GM19372 (cell line): Measurements from ENCODE around the gene LHFPL3.

Source experiments
- ATAC-seq: cut with Tn5 transposase; IDR thresholded peaks from one replicate; pipeline ENCODE4 v1.9.1; 2021; ENCODE audit warnings: mild to moderate bottlenecking, low read depth, moderate library complexity; ENCODE audit not compliant: unreplicated experiment

The LHFPL3 gene

DNA sequence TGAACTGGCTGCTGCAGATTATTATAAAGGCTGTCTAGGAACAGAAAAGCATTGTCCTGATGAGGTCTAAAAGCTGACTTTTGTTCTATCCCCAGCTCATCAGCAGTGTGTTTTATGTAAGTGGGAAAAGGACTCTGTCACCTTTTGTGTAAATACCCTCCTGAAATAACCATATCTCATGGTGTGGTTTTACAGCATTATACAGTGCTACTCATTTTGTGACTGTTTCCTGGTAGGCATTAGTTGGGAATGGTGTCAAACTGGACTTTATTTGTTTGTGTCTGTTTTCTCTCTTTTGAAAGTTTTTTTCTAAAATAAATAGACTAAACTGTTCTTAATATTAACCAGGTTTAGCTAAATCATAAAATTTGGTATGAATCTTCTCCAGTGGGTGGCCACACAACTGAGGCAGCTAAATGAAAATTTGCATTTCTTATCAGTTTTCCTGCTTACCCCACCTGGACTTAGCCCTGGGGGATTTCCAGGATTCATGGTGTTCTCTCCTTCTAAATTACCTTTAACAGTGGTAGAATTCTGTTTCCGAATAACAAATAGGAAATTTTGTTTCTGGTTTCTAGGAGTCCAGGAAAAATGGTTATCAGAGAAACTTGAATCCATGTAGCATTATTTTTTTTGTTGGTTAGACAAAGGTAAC lies 140.9 kb downstream of the LHFPL3 start:
- ATAC-seq = no peak

DNA sequence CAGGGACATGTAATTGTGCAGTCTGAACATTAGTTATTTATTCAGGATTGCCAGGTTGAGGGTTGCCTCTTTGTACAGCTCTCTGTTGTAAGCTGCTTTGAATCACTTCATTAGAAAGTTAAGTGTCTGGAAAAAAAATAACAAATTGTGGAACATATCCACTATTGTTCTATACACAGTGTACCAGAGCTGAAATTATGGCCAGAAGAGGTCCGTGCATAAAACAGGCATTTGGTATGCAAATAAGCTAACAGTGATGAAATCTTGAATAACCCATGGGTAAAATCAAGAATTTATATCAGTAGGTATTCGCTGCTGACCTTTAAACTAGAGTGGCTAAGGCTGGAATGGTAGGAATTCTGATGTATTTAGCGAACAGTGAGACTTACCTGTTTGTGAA lies 152.1 kb downstream of the LHFPL3 start:
- no peak for ATAC-seq

DNA sequence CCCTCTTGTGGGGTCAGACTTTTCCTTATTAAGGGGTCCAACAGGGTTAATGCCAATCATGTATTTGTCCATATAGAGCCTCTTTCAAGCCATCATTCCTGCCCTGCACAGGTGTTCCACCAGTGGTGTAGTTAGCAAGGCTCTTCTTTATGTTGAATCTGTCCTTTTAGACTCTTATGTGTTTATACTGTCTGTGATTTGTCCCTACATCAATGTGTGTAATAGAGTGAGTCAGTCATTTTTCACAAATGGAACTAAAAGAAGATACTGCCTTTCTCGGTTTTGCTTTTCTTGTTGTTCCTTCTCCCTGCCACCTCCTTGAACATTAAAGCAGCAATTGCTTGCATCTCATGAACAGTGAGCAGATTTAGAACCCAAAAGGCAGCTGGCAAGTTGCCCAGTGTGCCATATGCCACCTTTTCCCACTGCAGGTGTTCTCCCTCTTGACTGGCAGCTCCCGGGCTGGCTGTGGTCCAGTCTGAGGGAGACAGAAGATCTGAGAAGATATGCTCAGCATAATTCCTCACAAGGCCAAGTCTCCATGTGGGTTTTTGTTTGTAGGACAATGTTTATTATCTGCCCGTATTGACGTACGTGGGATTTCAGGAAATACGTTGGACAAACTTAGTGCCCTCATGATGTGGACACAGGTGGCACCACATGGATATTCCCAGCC lies 154.1 kb downstream of the LHFPL3 start:
- ATAC-seq = no peak

DNA sequence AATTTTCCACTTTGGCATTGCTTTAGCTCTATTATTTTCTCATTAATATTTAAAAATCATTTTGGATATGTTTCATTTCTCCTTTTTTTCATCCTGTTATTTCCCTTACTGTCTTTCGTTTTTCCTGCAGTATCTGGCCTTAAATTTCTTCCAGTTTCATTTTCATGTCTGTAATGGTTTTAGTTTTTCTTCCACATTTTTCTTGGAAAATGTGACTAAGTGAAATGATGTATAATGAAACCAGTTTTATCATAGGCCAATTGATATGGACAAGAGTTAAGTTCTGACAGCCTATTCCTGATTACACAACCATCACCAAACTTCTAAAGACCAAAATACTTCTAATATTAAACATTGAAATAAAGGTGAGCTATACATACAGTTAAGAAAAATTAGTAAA lies 158.5 kb downstream of the LHFPL3 start:
- no peak for ATAC-seq

DNA sequence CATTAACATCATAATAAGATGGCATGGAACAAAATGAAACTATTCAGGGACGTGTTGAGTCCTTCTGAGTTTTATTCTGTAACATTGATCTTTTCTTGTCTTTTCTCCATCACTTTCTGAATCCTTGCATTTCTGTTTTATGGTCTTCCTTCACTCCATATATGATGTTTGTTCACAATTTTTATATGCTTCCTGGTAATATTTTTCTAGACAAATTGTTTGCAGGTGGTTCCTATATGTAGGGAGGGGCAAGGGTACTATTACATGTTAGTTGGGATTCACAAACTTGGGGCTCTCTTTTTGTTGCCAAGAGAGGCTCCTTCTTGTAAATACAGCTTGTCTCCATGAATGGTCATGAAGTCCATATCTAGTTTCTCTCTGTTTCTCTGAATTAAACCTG lies 159.2 kb downstream of the LHFPL3 start:
- ATAC-seq = no peak

DNA sequence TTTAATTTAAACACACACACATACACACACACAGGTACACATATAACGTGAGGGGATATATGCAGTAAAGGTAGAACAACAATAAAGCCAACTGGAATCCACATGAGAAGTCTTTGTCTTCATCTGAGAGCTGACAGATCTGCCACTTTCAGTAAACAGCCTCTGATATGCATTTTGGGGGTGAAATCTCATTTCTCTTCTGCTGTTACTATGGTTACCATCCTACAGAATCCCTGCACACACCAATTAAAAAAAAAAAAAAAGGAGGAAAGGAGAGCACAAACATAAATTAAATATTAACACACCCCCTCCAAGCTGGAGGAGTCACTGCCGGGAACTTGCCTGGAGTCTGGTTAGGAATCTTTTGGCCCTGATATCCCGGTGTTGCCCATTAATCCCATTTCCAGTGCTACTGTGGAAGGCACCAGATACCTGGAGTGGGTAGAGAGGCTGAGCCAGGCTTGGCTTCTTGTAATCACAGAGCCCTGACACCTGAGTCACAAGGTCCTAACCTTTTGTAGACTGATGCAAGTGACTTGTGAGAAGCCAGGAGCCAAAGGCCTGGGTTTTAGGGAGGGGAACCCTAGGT lies 169.1 kb downstream of the LHFPL3 start:
- no peak for ATAC-seq

DNA sequence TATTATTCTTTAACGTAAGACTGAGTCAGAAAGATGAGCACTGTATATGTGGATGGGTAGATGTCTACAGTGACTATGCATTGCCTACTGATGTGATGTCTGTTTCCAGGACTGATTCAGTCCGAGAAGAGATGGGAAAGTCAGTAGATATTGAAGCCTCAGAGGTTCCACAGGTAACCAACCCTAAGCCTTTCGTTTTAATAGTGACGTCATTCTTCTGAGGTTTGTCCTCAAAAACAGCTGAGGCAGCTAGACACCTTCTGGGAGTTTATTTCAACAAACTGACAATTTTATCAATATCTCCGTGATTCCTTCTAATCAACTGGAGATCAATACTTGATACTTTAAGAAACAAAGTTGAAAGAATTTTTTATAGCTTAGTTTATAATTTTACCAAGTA lies 171.6 kb downstream of the LHFPL3 start:
- ATAC-seq = no peak

DNA sequence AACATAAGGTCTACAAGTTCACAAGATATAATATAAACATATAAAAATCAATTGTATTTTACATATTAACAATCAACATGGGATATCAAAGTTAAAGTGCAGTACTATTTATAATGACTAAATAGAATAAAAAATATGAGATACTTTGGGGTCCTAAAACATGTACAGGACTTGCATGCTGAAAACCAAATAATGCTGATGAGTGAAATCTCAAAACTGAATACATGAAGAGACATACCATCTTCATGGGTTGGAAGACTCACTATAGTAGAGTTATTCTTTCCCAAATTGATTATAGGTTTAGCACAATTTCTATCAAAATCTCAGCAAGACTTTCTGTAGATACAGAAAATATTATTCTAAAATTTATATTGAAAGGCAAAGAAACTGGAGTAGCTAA lies 181.5 kb downstream of the LHFPL3 start:
- no peak for ATAC-seq

DNA sequence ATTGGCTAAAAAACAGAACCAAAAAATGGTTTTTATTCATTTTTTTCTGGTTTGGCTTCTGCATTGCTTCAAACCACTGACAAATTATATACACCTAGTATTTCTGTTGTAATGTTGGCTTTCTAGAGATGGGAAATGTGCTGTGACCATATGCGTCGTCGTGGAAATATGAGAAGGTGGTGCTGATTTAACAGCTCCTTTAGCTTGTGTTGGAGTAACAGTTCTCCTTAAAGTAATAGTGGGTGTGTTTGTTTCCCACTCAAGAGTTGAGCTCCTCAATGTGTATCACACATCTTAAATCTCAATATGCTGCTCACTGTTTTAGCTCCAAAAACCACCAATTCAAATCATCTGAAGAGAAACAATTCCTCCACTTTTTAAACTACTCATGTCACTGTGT lies 196.4 kb downstream of the LHFPL3 start:
- no peak for ATAC-seq

DNA sequence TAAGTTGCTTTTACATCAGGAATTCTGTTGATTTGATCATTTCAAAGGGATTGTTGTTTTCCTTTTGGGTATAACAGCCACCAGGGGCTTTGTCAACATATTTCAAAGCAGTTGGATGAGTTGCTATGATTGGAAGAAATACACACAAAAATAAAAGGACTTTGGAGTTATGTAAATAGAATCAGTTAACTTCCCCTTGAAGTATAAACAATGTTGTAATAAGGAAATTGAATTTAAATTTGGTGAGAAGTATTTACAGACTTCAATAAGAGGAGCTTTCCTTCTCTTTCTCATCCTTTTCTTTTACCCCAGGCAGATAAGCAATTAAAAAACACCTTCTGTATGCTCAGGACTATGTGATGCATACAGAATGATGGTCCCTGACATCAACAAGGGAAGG lies 199.7 kb downstream of the LHFPL3 start:
- no peak for ATAC-seq

DNA sequence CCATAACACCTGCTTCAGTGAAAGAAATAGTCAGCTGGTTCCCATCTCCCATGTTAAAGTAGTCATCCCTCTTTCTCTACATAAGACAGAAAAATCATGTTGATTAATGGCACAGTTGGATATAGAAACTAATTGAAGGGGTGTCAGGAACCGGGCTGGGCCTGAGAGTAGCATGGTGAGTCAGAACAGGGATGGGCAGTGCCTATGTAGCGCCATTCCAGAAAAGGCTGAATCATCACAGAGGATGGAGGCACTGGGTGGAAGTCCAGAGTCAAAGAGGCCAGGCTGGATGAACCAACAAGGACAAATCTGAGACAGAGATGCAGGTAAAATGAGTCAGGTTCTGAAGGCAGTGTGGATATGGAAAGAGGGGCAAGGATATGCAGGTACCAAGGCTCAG lies 201.2 kb downstream of the LHFPL3 start:
- ATAC-seq = no peak

DNA sequence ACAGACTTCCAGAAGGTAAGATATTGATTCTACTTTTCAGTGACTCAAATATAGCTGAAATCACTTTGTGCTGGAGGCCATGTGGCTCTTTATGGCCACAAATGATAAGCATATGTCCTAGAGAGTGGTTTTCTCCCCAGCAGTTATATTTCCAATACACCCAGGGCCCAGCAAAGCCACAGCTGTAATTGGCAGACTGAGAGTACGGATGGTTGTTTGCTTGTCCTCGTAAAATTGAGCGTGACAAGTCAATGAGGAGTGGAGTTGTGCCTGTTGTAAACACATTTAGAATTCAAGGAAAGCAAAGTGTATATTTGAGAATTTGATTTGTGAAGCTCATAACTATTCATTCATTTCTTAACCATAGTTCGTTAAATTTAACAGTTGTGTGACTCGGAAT lies 201.8 kb downstream of the LHFPL3 start:
- no peak for ATAC-seq

DNA sequence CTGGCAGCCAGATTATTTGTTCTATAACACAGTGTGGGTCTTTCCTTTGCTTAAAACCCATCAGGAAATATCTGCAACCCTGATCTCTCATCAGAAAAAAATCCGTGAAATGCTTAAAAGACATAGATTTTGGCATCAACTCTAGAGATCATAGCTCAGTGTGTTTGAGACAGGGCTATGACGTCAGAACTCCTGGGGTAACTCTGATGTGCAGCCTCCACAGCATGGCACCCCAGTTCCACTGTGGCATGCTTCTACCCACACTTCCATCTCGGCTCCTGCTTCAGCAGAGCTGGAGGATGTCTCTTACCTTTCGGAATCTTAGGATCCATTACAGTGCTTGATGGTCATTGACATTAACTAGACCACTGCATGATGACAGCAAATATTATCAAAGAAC lies 205.7 kb downstream of the LHFPL3 start:
- no peak for ATAC-seq

DNA sequence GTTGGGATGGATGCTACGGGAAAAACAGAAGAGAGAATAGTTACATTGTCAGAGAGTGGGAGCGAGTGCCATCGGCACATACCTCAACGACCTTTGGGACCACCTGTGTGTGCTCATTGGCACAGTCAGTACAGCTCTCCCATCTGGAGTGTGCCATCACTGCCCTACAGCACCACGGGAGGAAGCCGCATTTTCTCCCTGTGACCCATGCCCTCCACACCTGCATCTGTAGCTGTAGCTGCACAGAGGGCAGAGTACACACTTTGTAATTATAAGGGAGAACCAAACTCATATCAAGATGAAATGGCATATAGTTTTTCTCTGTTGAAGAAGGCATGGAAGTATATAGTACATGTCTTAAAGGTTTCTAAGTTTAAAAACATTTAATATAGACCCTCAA lies 207.4 kb downstream of the LHFPL3 start:
- no peak for ATAC-seq

DNA sequence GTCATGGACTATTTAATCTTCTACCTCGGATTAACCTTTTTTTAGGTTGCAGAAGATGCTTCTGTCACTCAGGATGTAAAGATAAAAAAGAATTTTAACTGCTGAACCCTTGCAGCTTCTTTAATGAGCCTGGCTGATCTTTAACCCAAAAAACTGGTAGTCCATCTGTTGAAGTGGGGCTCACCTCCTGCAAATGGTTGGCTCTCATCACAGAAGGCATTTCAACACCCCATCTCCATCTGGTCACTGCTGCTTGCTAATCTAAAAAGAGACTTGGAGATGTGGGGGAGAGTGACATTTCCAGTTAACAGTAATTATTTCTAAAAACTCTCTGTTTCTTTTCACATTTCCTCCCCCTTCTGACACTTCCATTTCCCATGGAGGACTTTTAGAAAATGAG lies 208.6 kb downstream of the LHFPL3 start:
- no peak for ATAC-seq

DNA sequence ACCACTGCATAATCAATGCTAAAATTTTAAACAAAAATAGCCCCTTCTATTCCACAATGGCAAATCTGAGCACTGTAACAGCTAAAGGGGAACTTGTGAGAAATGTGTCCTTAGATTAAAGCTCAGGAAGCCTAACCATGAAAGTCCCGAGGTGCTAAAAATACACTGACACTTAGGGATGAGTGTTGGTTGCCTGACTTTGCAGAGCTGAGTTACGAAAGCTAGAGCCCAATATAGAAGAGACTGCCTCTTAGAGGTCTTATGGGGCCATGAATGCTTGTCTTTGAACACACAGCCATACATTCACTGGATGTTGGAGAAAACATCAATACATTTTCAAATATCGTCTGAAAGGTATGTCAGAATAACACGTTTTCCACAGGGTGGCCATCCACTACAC lies 209.7 kb downstream of the LHFPL3 start:
- no peak for ATAC-seq

DNA sequence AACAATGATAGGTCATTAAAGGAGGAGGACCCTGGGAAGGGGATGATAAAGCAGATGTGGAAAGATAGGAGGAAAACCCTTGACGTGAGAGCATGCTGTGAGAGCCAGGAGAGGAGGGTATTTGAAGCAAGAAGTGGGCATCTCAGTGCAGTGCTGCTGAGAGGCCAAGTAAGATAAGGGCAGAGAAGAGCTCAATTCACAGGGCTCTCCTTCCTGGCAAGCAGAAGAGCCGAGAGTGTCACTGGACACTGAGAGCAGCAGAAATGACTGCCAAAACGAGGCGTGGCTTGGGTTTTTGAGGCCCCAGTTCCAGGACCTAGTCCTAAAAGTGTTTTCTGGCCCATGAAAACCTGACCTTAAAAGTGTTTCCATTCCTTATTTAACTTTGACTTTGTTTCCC lies 213.5 kb downstream of the LHFPL3 start:
- ATAC-seq = no peak

DNA sequence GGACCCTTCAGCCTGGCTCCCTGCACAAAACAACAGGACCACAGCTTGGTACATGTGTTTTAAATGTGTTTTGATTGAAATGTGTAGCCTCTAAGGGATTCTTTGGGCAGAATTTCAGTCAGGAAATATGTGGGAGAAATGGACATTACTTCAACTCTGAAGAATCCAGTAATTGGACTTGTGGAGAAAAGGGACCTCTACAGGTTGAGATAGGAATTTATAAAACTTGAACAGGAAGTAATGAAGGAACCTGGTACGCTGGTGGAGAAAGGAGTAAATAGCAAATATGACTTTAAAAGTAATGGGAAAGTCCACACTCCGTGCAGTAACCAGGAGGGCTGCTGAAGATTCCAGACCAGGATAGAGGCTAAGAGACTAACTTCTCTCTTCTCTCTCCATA lies 220.5 kb downstream of the LHFPL3 start:
- ATAC-seq = no peak

DNA sequence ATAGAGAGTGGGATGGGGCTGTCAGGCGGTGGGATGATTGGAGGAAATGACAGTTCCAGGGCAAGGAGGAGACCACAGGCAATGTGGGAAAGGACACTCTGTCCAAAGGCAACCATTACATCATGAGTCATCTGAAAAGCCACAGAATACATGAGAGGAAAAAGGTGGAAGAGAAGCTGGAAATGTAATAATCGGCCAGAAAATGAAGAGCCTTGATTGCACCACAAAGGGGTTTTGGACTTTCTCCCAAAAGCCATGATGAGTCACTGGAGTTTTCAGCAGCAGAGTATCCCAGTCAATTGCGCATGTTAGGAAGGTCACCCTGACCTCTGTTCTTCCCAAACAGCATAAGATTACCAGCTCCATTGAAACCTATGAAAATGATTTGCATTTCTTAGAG lies 222.0 kb downstream of the LHFPL3 start:
- ATAC-seq = no peak

DNA sequence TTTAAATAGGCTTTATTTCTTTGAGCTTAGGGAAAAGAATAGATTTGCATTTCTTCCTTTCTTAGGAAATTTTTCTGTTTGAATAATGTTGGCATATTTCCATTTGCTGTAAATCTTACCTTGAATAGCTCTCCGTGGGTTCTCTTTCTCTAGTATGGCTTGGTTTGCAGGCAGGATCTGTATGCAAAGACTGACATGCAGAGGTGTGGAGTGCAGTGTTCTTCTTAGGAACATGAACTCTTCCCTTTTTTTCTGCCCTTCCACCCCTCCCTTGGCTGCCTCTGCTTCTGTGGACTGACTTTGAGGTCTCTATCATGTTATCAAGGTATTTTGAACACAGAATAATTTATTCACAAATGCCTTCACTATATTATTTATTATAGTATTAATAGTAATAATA lies 222.8 kb downstream of the LHFPL3 start:
- no peak for ATAC-seq

DNA sequence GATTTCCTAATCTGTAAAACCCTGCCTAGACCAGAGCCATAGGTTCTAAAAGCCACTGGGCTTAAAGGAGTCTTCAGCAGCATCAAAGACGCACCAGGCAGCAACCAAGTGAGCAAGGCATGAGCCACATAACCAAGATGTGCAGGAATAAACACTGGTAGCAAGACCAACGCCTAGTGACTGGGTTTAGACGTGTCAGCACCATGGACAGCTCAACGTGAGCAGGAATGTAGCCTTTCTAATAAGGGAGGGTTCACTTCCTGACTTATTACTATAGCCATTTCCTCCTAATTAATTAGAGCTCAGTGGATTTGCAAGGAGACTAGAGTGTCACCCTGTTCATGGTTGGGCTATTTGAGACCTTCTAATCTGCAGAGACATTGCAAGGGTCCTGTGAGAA lies 223.7 kb downstream of the LHFPL3 start:
- ATAC-seq = no peak

DNA sequence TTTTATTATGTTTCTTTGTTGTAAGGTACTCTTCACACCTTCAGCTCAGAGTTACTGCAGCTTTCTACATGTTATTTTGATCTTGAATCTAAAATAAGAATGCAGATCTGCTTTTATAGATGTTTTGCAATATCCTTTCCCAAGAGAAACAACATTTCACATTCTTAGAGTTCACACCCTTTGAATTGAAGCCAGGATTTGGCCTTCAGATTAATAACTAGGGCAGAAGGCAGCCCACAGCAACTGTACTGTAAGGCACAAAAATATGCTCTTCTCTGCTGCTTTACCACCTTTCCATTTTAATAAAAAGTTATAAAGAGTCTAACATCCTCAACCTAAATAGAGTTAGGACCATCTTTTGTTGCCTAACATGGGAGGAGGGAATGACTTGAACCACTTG lies 224.7 kb downstream of the LHFPL3 start:
- no peak for ATAC-seq
